GM12865 (cell line): Measurements from ENCODE around the gene ARHGEF3.

Source experiments
- DNase-seq: peaks from one replicate; pipeline ENCODE4 v3.0.0; 2010; ENCODE audit warnings: low read depth
- H3K4me3 ChIP-seq: 2 replicates; pipeline ENCODE4 v1.5.1; 2011; ENCODE audit warnings: mild to moderate bottlenecking, low read depth, low read length, control low read depth
- CTCF ChIP-seq: IDR thresholded peaks from 2 replicates; pipeline ENCODE4 v1.5.1; 2011; ENCODE audit warnings: low read length, control low read depth, low read depth, inconsistent platforms; ENCODE audit not compliant: insufficient read depth; ENCODE audit errors: missing control alignments

Gene ARHGEF3

GRCh38 chr3:56683122-56683817 is 118.5 kb downstream of the ARHGEF3 start, which contains the start of gene TASOR:
TASOR (minus strand) TSS chr3:56683265; CDS start chr3:56683006, 259 bp downstream.
- DNase-seq, result peak; percentile 95
- peak within 1 kb of the TSS; percentile 82 for H3K4me3 ChIP-seq
- no peak for TF ChIP-seq CTCF

- H3K4me3 ChIP-seq, result peak overlapping the region; percentile 82
- peak; percentile 91 for DNase-seq
- no peak for TF ChIP-seq CTCF
Observed at GRCh38 chr3:56682462-56683121, 119.2 kb downstream of the ARHGEF3 start.

GRCh38 chr3:56681984-56682461 is 119.7 kb downstream of the ARHGEF3 start:
- DNase-seq, result no peak

GRCh38 chr3:56680054-56680580 is 121.6 kb downstream of the ARHGEF3 start:
- no peak for DNase-seq
- no peak for TF ChIP-seq CTCF
- peak overlapping the region; percentile 82; the same call in 1 of the 2 replicates for H3K4me3 ChIP-seq

More at GRCh38 chr3:56681984-56682461, 119.7 kb downstream of the ARHGEF3 start:
- peak overlapping the region; percentile 82 for H3K4me3 ChIP-seq
- no peak for TF ChIP-seq CTCF
